NOMO-1 treated with dmso at 0.1 percent for 144 hours (cell line): Measurements from ENCODE around the gene JARID2.
"Not testable (repeated sequence)": the region's sequence is repeated elsewhere in the genome, so short reads cannot be mapped to it uniquely, and the experiment has no call there.

Experiments
- DNase-seq: peaks from one replicate; lab custom pipeline; 2025; ENCODE audit not compliant: unreplicated experiment; lab: John Stamatoyannopoulos, UW

JARID2 gene

DNA sequence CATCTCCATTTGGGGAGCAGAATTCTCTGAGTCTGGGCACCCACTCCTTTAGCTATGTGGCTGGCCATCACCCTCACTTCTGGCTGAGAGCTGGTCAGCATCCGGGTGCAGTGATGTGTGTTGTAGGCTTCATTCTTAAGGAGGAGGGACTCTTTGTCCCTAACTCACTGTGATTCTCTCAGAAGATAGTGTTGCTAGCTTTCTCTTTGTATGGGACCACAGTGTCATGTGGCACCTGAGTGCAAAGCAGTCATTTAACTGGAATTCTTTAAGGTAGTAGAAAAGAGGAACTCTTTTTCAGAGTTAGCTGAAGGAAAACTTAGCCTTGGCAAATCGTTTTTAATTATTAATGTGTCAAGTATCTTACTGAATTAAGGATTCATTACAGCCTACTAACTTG is 165.9 kb downstream of the JARID2 start:
- DNase-seq = no peak

DNA sequence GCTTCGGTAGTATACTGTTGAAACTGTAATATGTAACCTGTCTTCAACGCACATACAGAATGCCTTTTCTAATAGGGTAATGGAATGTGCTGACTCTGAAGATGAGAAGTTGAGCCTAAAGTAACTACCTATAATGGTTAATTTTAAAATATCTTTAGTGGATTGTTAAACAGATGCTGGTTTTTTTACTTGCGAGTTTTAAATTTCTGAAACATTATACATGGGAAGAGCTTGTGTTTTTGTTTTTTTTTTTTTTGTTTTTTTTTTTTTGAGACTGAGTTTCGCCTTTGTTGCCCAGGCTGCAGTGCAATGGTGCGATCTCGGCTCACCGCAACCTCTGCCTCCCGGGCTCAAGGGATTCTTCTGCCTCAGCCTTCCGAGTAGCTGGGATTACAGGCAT is 166.9 kb downstream of the JARID2 start:
- DNase-seq = no peak

DNA sequence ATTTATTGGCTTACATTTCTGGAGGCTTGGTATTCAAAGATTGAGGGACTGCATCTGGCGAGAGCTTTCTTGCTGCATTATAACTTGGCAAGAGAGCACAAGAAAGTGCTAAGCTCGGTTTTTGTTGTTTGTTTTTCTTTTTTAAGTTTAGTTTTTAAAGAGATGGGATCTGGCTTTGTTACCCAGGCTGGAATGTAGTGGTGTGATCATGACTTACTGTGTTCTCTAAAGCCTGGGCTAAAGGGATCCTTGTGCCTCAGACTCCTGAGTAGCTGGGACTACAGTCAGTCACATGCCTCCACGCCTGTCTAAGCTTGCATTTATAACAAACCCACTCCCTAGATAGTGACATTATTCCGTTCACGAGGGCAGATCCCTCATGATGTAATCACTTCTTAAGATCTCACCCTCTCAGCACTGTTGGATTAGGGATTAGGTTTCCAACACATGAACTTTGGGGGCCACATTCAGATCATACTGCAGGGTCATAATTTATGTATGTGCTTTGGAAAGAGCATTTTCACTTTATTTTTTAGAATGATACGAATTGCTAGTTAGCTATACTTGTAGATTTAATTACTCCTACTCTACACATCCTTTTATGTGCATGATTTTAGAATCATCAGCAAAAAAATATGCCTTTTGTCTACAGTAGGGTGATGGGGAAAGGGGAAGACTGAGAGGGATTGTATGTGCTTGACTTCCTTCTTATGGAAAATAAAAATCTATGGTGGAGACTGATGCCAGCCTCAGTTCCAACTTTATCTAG is 167.8 kb downstream of the JARID2 start:
- no peak for DNase-seq

- DNase-seq = no peak
These were observed 168.4 kb downstream of the JARID2 start for GRCh38 chr6:15414235-15414612.

DNA sequence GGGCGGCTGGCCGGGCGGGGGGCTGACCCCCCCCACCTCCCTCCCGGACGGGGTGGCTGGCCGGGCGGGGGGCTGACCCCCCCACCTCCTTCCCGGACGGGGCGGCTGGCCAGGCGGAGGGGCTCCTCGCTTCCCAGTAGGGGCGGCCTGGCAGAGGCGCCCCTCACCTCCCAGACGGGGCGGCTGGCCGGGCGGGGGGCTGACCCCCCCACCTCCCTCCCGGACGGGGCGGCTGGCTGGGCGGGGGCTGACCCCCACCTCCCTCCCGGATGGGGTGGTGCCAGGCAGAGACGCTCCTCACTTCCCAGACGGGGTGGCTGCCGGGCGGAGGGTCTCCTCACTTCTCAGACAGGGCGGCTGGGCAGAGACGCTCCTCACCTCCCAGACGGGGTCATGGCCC is 169.8 kb downstream of the JARID2 start:
- not testable (repeated sequence) for DNase-seq

- DNase-seq = no peak
These were observed 171.2 kb downstream of the JARID2 start for GRCh38 chr6:15416932-15417509.

- no peak for DNase-seq
These were observed 171.9 kb downstream of the JARID2 start for GRCh38 chr6:15417811-15418210.

GRCh38 chr6:15419493-15419892 is 173.6 kb downstream of the JARID2 start:
- no peak for DNase-seq

DNA sequence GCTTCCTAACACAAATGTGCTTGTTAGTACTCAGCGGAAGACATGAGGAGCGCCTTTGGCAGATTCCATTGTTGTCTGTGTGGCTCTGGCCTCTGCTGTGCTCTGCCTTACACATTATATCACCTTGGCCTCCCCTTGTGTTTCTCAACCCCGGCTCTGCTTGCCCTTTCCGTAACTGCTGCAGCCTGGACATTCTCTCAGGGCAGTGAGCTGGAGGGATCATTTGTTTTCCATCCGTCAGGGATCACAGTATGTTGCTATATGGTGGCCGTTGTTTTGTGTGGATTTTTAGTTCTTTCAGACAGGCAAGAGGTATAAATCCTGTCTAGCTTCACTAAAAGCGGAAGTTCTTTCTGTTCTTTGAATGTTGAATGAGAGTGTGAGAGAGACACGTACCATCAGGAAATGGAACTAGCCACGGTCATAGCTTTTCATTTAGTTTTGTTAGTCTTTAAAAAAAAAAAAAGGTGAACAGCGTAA is 175.1 kb downstream of the JARID2 start:
- peak; percentile 45 for DNase-seq

- DNase-seq = no peak
These were observed 176.3 kb downstream of the JARID2 start for GRCh38 chr6:15421945-15422733.

DNA sequence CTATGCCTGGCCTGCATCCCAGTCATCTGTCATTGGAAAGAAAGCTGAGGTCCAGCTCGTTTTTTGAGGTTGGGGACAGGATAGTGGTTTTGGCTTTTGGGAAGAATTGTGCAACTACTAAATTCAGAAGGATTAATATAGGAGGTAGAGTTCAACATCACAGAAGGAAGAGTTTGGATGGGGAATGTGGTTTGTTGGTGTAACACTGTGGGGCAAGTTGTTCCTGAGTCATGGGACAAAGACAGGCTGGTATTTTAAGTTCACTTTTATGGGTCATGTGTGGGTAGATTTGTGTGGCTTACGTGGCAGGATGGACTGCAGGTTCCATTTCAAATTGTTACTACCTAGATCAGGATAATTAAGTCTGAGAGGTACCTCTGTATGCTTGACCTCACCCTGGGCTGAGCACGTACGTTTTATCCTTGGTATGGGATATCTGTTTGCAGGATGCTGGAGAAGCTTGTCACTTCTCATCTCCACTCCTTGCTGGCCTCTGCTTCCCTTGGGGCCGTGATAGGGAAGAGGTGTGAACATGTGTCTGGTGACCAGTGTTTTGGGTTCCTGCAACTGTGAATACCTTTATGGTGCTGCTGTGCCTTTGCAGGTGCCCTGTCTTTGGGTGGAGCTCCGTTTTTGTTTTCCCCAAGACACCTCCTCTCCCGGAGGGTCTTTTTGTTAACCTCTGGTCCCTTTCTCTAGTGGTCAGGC is 177.6 kb downstream of the JARID2 start:
- no peak for DNase-seq

- no peak for DNase-seq
These were observed 180.1 kb downstream of the JARID2 start for GRCh38 chr6:15425947-15426346.

GRCh38 chr6:15426395-15426794 is 180.5 kb downstream of the JARID2 start:
- no peak for DNase-seq

- no peak for DNase-seq
These were observed 181.0 kb downstream of the JARID2 start for GRCh38 chr6:15426901-15427300.

DNA sequence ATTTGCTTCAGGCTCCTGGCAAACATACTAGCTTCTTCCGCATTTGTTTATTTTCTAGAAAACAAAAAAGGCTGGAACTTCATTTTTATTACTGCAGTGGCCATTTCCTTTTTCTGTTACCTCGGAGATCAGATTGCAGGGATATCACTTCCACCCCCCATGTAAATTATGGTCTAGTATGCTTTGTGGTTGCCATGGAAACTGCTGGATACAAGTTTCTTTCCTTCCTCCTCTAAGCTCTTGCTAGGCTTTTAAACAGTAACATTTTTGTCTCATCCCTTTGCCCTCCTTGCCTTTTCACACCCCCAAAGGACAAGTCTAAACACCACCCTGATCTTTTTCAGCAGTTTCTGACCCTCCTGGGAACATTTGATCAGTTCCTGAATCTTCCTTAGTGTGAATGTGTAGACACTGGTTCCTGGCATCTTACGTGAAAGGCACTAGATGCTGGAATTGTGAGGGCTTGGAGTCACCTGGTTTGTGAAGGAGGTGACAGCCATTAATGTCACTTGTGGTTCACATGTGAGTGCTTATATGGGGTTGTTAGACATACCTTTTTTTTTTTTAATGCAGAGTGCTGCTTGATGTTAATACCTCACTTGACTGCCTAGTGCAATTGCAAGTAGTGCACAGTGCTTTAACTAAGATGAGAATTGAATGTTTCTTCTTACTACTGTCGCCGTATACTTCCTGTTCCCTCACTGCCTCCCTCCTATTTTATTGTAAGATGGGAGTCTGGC is 181.6 kb downstream of the JARID2 start:
- peak; percentile 37 for DNase-seq

DNA sequence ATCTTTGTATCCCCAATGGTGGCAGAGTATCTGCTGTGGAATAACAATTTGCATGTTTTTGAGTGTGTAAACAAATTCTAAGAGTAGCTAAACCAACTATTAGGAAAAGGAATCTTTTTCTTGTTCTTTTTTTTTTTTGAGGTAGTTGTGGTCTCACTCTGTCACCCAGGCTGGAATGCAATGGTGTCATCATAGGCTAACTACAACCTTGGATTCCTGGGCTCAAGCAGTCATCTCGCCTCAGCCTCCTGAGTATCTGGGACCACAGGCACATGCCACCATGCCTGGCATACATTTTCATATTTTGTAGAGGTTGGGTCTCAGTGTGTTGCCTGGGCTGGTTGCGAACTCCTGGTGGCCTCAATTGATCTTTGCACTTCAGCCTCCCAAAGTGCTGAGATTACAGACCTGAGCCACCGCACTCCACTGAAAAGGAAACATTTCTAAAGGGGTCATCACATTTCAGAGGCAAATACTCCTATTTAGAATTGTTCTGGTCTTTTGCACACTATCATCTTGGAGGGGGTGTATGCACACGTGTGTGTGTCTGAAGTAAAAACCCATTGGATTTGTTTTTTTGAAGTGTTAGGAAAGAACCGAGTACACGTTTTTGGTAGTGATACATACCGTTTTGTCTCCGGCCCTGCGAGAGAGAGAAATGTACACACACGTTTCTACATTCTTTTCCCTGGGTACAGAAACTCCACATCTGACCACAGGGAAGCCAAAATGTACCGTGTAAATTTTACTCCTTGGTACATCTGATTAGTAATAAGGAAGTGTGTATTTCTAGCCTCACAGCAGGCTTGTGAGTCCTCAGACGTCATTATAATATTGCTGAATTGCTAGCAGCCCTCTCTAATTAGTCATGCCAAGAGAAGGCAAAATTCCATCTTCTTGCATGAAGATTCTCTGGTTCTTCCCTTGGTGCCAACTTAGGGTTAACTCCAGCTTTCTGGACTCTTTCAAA is 183.6 kb downstream of the JARID2 start:
- DNase-seq = no peak

DNA sequence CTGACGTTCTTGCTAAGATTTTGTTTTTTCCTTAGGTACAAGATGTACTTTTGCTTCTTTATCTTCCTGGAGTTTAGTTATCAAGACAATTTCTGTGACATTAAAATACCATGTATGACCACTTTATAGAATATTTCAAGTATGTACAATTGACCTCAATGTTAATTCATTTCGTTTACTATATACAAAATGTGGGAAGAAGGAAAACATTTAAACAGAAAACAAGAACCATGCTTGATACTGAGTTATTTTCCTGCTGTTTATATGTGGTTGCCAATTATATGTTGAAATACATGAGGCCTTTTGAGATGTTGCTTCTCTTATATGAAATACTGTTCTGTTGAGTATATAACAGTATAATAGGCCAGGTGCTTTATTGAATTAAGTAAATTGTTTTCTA is 184.3 kb downstream of the JARID2 start:
- DNase-seq = no peak

- no peak for DNase-seq
These were observed 185.1 kb downstream of the JARID2 start for GRCh38 chr6:15430931-15431405.

- DNase-seq = no peak
These were observed 186.1 kb downstream of the JARID2 start for GRCh38 chr6:15431762-15432483.
